Measurements from ENCODE around the gene CD63.
A peak's percentile ranks its signal among the peaks of the same experiment; 100 is the strongest.

The CD63 gene

DNA sequence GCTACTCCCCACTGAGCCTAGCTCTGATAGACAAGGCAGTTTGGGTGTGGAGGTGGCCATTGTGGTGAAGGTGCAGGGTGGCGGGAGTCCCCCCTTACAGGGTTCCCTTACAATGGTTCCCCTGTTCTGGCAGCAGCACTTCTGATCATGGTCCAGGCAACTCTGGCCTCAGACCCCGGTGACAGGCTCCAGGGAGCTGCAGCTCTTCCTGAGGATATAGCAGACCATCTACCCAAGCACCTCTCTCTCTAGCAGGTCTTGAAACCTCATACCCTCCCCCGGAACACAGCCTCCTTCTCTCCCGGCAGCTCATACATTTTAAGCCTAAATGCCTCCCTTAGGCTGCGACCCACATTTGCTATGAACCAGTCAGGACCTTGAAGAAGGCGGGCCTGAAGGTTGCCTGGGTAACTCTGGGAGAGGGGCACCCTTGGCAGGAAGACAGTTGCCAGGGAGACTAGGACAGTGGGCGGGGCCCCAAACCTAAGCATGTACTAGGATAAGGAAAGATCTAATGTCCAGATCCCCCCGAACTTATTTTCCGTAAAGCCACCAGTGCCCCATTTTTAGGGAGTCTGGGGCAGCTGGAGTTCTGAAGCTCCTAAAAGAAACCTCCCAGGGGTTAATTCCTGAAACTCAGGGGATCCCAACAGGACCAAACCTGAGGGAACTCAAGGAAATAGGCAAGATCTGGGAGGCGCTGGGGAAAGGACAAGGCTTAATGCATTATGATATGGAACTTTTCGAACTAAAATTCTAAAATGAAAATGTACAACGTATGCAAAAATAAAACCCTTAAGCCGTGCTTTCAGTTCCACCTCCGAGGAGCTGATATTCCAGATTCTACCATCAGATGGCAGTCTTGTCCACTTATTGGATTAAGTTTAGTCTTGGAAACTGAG lies 9.6 kb upstream of the CD63 start (continued):
- TF ChIP-seq ZNF48 (tag by site-specific recombination; IDR thresholded peaks at IDR 0.05) = no peak
- TF ChIP-seq, protein P1, sequence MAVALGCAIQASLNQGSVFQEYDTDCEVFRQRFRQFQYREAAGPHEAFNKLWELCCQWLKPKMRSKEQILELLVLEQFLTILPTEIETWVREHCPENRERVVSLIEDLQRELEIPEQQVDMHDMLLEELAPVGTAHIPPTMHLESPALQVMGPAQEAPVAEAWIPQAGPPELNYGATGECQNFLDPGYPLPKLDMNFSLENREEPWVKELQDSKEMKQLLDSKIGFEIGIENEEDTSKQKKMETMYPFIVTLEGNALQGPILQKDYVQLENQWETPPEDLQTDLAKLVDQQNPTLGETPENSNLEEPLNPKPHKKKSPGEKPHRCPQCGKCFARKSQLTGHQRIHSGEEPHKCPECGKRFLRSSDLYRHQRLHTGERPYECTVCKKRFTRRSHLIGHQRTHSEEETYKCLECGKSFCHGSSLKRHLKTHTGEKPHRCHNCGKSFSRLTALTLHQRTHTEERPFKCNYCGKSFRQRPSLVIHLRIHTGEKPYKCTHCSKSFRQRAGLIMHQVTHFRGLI (tag by site-specific recombination; IDR thresholded peaks at IDR 0.05) = no peak
- TF ChIP-seq, protein P2, sequence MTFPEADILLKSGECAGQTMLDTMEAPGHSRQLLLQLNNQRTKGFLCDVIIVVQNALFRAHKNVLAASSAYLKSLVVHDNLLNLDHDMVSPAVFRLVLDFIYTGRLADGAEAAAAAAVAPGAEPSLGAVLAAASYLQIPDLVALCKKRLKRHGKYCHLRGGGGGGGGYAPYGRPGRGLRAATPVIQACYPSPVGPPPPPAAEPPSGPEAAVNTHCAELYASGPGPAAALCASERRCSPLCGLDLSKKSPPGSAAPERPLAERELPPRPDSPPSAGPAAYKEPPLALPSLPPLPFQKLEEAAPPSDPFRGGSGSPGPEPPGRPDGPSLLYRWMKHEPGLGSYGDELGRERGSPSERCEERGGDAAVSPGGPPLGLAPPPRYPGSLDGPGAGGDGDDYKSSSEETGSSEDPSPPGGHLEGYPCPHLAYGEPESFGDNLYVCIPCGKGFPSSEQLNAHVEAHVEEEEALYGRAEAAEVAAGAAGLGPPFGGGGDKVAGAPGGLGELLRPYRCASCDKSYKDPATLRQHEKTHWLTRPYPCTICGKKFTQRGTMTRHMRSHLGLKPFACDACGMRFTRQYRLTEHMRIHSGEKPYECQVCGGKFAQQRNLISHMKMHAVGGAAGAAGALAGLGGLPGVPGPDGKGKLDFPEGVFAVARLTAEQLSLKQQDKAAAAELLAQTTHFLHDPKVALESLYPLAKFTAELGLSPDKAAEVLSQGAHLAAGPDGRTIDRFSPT (tag by site-specific recombination; IDR thresholded peaks at IDR 0.05) = peak; percentile 86
- TF ChIP-seq MEIS1 (CRISPR knock-in tag; IDR thresholded peaks at IDR 0.05; ENCODE audit: borderline replicate concordance) = no peak
- peak; percentile 71 for TF ChIP-seq GLIS2 (tag by site-specific recombination; IDR thresholded peaks at IDR 0.05)
- TF ChIP-seq ZNF391 (tag by site-specific recombination; IDR thresholded peaks at IDR 0.05; ENCODE audit: borderline replicate concordance, low read depth) = no peak; the same call in 1 of the 2 replicates
- no peak for TF ChIP-seq ZNF658 (tag by site-specific recombination; IDR thresholded peaks at IDR 0.05)
- 0 out of 2 replicates have a peak, but pooled peaks have one; percentile 14 for TF ChIP-seq KLF10 (tag by site-specific recombination; IDR thresholded peaks at IDR 0.05)
- TF ChIP-seq ZNF600 (tag by site-specific recombination; IDR thresholded peaks at IDR 0.05) = peak; percentile 97
- no peak for TF ChIP-seq FEZF1 (tag by site-specific recombination; IDR thresholded peaks at IDR 0.05)
- TF ChIP-seq, protein P3, sequence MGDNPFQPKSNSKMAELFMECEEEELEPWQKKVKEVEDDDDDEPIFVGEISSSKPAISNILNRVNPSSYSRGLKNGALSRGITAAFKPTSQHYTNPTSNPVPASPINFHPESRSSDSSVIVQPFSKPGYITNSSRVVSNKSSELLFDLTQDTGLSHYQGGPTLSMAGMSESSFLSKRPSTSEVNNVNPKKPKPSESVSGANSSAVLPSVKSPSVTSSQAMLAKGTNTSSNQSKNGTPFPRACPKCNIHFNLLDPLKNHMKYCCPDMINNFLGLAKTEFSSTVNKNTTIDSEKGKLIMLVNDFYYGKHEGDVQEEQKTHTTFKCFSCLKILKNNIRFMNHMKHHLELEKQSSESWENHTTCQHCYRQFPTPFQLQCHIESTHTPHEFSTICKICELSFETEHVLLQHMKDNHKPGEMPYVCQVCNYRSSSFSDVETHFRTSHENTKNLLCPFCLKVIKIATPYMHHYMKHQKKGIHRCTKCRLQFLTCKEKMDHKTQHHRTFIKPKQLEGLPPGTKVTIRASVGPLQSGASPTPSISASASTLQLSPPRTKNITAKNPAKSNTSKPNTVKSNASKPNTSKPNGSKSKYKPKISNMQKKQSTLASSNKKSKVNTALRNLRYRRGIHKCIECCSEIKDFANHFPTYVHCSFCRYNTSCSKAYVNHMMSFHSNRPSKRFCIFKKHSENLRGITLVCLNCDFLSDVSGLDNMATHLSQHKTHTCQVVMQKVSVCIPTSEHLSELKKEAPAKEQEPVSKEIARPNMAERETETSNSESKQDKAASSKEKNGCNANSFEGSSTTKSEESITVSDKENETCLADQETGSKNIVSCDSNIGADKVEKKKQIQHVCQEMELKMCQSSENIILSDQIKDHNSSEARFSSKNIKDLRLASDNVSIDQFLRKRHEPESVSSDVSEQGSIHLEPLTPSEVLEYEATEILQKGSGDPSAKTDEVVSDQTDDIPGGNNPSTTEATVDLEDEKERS (tag by site-specific recombination; IDR thresholded peaks at IDR 0.05) = no peak
- TF ChIP-seq BCL11B (tag by site-specific recombination; IDR thresholded peaks at IDR 0.05; ENCODE audit: low read depth) = no peak
- TF ChIP-seq ZNF555 (tag by site-specific recombination; conservative IDR thresholded peaks at IDR 0.05) = no peak
- TF ChIP-seq ZNF16 (tag by site-specific recombination; IDR thresholded peaks at IDR 0.05; ENCODE audit: low read depth) = no peak
- TF ChIP-seq, protein P4, sequence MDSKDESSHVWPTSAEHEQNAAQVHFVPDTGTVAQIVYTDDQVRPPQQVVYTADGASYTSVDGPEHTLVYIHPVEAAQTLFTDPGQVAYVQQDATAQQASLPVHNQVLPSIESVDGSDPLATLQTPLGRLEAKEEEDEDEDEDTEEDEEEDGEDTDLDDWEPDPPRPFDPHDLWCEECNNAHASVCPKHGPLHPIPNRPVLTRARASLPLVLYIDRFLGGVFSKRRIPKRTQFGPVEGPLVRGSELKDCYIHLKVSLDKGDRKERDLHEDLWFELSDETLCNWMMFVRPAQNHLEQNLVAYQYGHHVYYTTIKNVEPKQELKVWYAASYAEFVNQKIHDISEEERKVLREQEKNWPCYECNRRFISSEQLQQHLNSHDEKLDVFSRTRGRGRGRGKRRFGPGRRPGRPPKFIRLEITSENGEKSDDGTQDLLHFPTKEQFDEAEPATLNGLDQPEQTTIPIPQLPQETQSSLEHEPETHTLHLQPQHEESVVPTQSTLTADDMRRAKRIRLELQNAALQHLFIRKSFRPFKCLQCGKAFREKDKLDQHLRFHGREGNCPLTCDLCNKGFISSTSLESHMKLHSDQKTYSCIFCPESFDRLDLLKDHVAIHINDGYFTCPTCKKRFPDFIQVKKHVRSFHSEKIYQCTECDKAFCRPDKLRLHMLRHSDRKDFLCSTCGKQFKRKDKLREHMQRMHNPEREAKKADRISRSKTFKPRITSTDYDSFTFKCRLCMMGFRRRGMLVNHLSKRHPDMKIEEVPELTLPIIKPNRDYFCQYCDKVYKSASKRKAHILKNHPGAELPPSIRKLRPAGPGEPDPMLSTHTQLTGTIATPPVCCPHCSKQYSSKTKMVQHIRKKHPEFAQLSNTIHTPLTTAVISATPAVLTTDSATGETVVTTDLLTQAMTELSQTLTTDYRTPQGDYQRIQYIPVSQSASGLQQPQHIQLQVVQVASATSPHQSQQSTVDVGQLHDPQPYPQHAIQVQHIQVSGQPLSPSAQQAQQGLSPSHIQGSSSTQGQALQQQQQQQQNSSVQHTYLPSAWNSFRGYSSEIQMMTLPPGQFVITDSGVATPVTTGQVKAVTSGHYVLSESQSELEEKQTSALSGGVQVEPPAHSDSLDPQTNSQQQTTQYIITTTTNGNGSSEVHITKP (tag by site-specific recombination; IDR thresholded peaks at IDR 0.05) = peak; percentile 91
- no peak for TF ChIP-seq ZEB2 (tag by site-specific recombination; IDR thresholded peaks at IDR 0.05)
- peak; percentile 63 for TF ChIP-seq ZBTB8A (tag by site-specific recombination; IDR thresholded peaks at IDR 0.05)
- TF ChIP-seq, protein P5, sequence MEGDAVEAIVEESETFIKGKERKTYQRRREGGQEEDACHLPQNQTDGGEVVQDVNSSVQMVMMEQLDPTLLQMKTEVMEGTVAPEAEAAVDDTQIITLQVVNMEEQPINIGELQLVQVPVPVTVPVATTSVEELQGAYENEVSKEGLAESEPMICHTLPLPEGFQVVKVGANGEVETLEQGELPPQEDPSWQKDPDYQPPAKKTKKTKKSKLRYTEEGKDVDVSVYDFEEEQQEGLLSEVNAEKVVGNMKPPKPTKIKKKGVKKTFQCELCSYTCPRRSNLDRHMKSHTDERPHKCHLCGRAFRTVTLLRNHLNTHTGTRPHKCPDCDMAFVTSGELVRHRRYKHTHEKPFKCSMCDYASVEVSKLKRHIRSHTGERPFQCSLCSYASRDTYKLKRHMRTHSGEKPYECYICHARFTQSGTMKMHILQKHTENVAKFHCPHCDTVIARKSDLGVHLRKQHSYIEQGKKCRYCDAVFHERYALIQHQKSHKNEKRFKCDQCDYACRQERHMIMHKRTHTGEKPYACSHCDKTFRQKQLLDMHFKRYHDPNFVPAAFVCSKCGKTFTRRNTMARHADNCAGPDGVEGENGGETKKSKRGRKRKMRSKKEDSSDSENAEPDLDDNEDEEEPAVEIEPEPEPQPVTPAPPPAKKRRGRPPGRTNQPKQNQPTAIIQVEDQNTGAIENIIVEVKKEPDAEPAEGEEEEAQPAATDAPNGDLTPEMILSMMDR (tag by site-specific recombination; IDR thresholded peaks at IDR 0.05) = peak; percentile 57; the same call in 1 of the 2 replicates
- peak; percentile 22; the same call in 1 of the 2 replicates for TF ChIP-seq ZNF596 (tag by site-specific recombination; IDR thresholded peaks at IDR 0.05)
- TF ChIP-seq HOXD13 (CRISPR knock-in tag; IDR thresholded peaks at IDR 0.05; ENCODE audit: borderline replicate concordance) = no peak
- TF ChIP-seq ZNF707 (tag by site-specific recombination; IDR thresholded peaks at IDR 0.05) = no peak
- TF ChIP-seq ZNF549 (tag by site-specific recombination; IDR thresholded peaks at IDR 0.05) = no peak
- TF ChIP-seq ZNF530 (tag by site-specific recombination; IDR thresholded peaks at IDR 0.05; ENCODE audit: low read depth) = no peak
- TF ChIP-seq EGR2 (tag by site-specific recombination; IDR thresholded peaks at IDR 0.05; ENCODE audit: low read depth) = no peak
- no peak; the same call in 1 of the 2 replicates for TF ChIP-seq ZNF24 (tag by site-specific recombination; IDR thresholded peaks at IDR 0.05)
- TF ChIP-seq ZNF239 (tag by site-specific recombination; IDR thresholded peaks at IDR 0.05) = no peak
- TF ChIP-seq SP3 (tag by site-specific recombination; IDR thresholded peaks at IDR 0.05) = peak; percentile 62
- TF ChIP-seq GFI1B (tag by site-specific recombination; IDR thresholded peaks at IDR 0.05) = no peak
